ENCODE measurements around the gene THSD7A.
"Not testable (repeated sequence)": the region's sequence is repeated elsewhere in the genome, so short reads cannot be mapped to it uniquely, and the experiment has no call there.

The THSD7A gene

GRCh38 chr7:11527707-11528106 lies 304.3 kb downstream of the THSD7A start:
- no peak for TF ChIP-seq EZH2phosphoT487 (IDR thresholded peaks at IDR 0.05; ENCODE audit: low read length)
- TF ChIP-seq, protein P1, sequence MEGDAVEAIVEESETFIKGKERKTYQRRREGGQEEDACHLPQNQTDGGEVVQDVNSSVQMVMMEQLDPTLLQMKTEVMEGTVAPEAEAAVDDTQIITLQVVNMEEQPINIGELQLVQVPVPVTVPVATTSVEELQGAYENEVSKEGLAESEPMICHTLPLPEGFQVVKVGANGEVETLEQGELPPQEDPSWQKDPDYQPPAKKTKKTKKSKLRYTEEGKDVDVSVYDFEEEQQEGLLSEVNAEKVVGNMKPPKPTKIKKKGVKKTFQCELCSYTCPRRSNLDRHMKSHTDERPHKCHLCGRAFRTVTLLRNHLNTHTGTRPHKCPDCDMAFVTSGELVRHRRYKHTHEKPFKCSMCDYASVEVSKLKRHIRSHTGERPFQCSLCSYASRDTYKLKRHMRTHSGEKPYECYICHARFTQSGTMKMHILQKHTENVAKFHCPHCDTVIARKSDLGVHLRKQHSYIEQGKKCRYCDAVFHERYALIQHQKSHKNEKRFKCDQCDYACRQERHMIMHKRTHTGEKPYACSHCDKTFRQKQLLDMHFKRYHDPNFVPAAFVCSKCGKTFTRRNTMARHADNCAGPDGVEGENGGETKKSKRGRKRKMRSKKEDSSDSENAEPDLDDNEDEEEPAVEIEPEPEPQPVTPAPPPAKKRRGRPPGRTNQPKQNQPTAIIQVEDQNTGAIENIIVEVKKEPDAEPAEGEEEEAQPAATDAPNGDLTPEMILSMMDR (IDR thresholded peaks at IDR 0.05; ENCODE audit: low read length), result no peak
- TF ChIP-seq EZH2 (optimal IDR thresholded peaks at IDR 0.05; ENCODE audit: low read depth, low read length), result no peak
- H3K9me2 ChIP-seq (replicated peaks; ENCODE audit: insufficient read depth, low read length), result no peaks in the 10 kb centered on the region
- H3K9ac ChIP-seq (ENCODE audit: low read length), result no peak overlapping the region
- no peak overlapping the region for H3K4me3 ChIP-seq (ENCODE audit: low read length)
- no peaks in the 10 kb centered on the region for H3K36me3 ChIP-seq (replicated peaks; ENCODE audit: insufficient read depth, low read length)
- H3K27me3 ChIP-seq (replicated peaks; ENCODE audit: insufficient read depth, low read length), result no peaks in the 10 kb centered on the region
- no peaks in the 10 kb centered on the region for H3K9me3 ChIP-seq (replicated peaks; ENCODE audit: insufficient read depth, low read length)
- H2AFZ ChIP-seq (ENCODE audit: low read length), result no peak overlapping the region
- no peaks in the 10 kb centered on the region for H3K79me2 ChIP-seq (ENCODE audit: low read length)
- H4K20me1 ChIP-seq (ENCODE audit: insufficient read depth, low read length), result no peaks in the 10 kb centered on the region
- H3K4me1 ChIP-seq (ENCODE audit: low read length), result no peaks in the 10 kb centered on the region
- H3K27ac ChIP-seq (ENCODE audit: low read length), result no peak overlapping the region
- H3F3A ChIP-seq (ENCODE audit: insufficient read depth, low read length), result no peaks in the 10 kb centered on the region
- no peak for DNase-seq
- no peak overlapping the region for H3K4me2 ChIP-seq (ENCODE audit: low read depth, low read length)

DNA sequence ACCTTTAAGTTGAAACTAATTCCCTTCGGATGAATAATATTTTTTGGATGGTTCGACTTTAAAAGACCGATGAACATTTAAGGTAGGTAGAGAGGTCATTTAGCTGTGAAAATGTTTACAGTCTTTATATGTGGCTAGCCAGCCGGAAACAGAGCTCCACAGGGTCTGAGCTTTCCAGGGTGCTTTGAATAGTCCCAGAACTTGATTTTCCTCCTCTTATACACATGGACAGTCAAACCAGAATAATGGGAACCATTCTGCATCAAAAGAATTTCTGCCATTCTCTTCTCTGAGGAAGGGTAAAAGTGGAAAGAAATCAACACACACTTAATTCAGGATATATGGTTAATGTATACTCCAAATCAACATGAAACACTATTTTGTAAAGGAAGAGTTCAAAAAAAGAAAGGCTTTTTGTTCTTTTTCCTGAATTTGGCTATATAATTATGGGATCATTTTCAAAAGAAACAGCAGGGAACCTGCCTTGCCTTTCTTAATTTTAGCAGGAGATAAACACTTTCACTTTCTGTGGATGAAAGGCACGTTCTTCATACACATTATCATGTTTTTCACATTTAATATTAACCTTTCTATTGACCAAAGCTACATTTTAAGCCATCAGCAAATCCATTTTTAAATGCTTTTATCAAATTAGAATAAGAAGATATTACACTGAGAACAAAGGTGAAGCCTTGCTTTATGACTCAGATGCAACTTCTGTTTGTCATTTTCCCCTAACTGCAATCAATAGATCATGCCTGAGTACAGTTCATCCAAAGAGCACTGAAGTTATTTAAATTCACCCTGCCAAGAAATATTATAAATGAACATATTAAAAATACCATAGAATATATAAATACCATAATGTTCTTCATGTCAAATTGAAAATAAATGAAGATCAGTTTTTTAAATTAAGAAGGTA lies 307.3 kb downstream of the THSD7A start:
- no peaks in the 10 kb centered on the region for H3K79me2 ChIP-seq (ENCODE audit: low read length)
- H3K4me1 ChIP-seq (ENCODE audit: low read length), result no peaks in the 10 kb centered on the region
- no peak overlapping the region for H3K27ac ChIP-seq (ENCODE audit: low read length)
- no peaks in the 10 kb centered on the region for H3K9me3 ChIP-seq (replicated peaks; ENCODE audit: insufficient read depth, low read length)
- H2AFZ ChIP-seq (ENCODE audit: low read length), result no peak overlapping the region
- no peak overlapping the region for H3K9ac ChIP-seq (ENCODE audit: low read length)
- no peaks in the 10 kb centered on the region for H3K36me3 ChIP-seq (replicated peaks; ENCODE audit: insufficient read depth, low read length)
- TF ChIP-seq EZH2phosphoT487 (IDR thresholded peaks at IDR 0.05; ENCODE audit: low read length), result no peak
- no peak for TF ChIP-seq EZH2 (optimal IDR thresholded peaks at IDR 0.05; ENCODE audit: low read depth, low read length)
- H3F3A ChIP-seq (ENCODE audit: insufficient read depth, low read length), result no peaks in the 10 kb centered on the region
- H3K27me3 ChIP-seq (replicated peaks; ENCODE audit: insufficient read depth, low read length), result no peaks in the 10 kb centered on the region
- no peak overlapping the region for H3K4me2 ChIP-seq (ENCODE audit: low read depth, low read length)
- no peak for DNase-seq
- no peak overlapping the region for H3K4me3 ChIP-seq (ENCODE audit: low read length)
- H4K20me1 ChIP-seq (ENCODE audit: insufficient read depth, low read length), result no peaks in the 10 kb centered on the region
- no peaks in the 10 kb centered on the region for H3K9me2 ChIP-seq (replicated peaks; ENCODE audit: insufficient read depth, low read length)

GRCh38 chr7:11521964-11522499 lies 310.0 kb downstream of the THSD7A start:
- not testable (repeated sequence) for H3K9me2 ChIP-seq (replicated peaks; ENCODE audit: insufficient read depth, low read length); H3K4me1 ChIP-seq (ENCODE audit: low read length); H3K4me2 ChIP-seq (ENCODE audit: low read depth, low read length); H3K79me2 ChIP-seq (ENCODE audit: low read length); H2AFZ ChIP-seq (ENCODE audit: low read length); DNase-seq; H3K27me3 ChIP-seq (replicated peaks; ENCODE audit: insufficient read depth, low read length); H3K27ac ChIP-seq (ENCODE audit: low read length); H3K9ac ChIP-seq (ENCODE audit: low read length); H3K4me3 ChIP-seq (ENCODE audit: low read length); H4K20me1 ChIP-seq (ENCODE audit: insufficient read depth, low read length); H3K36me3 ChIP-seq (replicated peaks; ENCODE audit: insufficient read depth, low read length); H3F3A ChIP-seq (ENCODE audit: insufficient read depth, low read length); H3K9me3 ChIP-seq (replicated peaks; ENCODE audit: insufficient read depth, low read length)

- no peak overlapping the region for H3K4me2 ChIP-seq (ENCODE audit: low read depth, low read length)
- no peak overlapping the region for H3K9ac ChIP-seq (ENCODE audit: low read length)
- no peaks in the 10 kb centered on the region for H3F3A ChIP-seq (ENCODE audit: insufficient read depth, low read length)
- no peaks in the 10 kb centered on the region for H3K9me2 ChIP-seq (replicated peaks; ENCODE audit: insufficient read depth, low read length)
- no peaks in the 10 kb centered on the region for H3K79me2 ChIP-seq (ENCODE audit: low read length)
- H4K20me1 ChIP-seq (ENCODE audit: insufficient read depth, low read length), result no peaks in the 10 kb centered on the region
- H3K9me3 ChIP-seq (replicated peaks; ENCODE audit: insufficient read depth, low read length), result no peaks in the 10 kb centered on the region
- DNase-seq, result no peak
- H3K27me3 ChIP-seq (replicated peaks; ENCODE audit: insufficient read depth, low read length), result no peaks in the 10 kb centered on the region
- no peak overlapping the region for H2AFZ ChIP-seq (ENCODE audit: low read length)
- H3K4me3 ChIP-seq (ENCODE audit: low read length), result no peak overlapping the region
- H3K27ac ChIP-seq (ENCODE audit: low read length), result no peak overlapping the region
- no peaks in the 10 kb centered on the region for H3K4me1 ChIP-seq (ENCODE audit: low read length)
- no peak for TF ChIP-seq EZH2phosphoT487 (IDR thresholded peaks at IDR 0.05; ENCODE audit: low read length)
- no peak for TF ChIP-seq EZH2 (optimal IDR thresholded peaks at IDR 0.05; ENCODE audit: low read depth, low read length)
- TF ChIP-seq, protein P1 (IDR thresholded peaks at IDR 0.05; ENCODE audit: low read length), result no peak
- H3K36me3 ChIP-seq (replicated peaks; ENCODE audit: insufficient read depth, low read length), result no peaks in the 10 kb centered on the region
Measured at GRCh38 chr7:11517853-11518252, 314.1 kb downstream of the THSD7A start.
